GM23248 (cell line): ENCODE results near the gene TMEM132C.

Experiments
- EZH2 ChIP-seq: fragments of 200-600 bp; sonication (generic); IDR thresholded peaks from 2 replicates; pipeline ENCODE4 v1.6.1; 2018; ENCODE audit warnings: antibody characterized with exemption, mild to moderate bottlenecking; ENCODE audit not compliant: insufficient read depth, poor library complexity, severe bottlenecking
- EZH2phosphoT487 ChIP-seq: fragments of 200-600 bp; sonication (generic); IDR thresholded peaks from 2 replicates; pipeline ENCODE4 v1.6.1; 2018; ENCODE audit warnings: antibody characterized with exemption, moderate library complexity, mild to moderate bottlenecking, low read depth; ENCODE audit not compliant: insufficient read depth

DNA sequence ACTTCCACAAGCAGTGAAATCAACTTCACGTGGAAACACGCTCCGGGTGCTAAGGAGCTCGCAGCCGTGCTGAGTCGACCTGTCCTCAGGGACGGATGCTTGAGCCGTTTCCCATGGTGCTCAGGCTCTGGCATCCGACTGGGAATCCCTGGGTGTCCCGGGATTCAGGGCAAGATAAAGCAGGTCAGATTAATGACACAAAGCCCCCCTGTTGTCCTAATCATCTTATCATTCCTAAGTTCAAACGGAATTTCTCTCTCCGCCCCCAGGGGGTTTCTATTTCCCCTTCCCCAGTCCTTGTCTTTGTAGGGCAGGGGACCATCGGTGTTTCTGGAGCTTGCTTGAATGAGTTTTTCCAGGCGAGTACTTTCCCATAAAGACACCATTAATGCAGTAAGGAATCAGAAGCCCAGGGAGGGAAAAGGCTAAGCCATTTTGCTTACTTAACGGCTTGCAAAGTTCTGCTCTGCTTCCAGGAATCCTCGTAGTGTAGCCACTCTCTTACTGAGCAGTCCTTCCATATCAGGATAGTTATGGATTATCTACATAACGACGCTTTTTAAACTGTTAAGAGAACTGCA, 116.5 kb downstream of the TMEM132C start:
- TF ChIP-seq EZH2 (no peak), EZH2phosphoT487 (no peak)
